Glutamatergic neuron (in vitro differentiated cells): ENCODE results near the gene RBM23. TPM values are rescaled to one million over a fixed set of nuclear protein-coding genes. Genes with fewer than 3 reads are reported as not detected.
"Not testable (repeated sequence)": the region's sequence is repeated elsewhere in the genome, so short reads cannot be mapped to it uniquely, and the experiment has no call there.

Experiments
- DNase-seq: peaks from one replicate; pipeline ENCODE4 v3.0.0; 2022
- H3K27ac Mint-ChIP-seq: one replicate; pipeline ENCODE4 v1.8.0; 2020; ENCODE audit warnings: mild to moderate bottlenecking, mixed read lengths, inconsistent platforms; ENCODE audit not compliant: unreplicated experiment
- H3K27me3 Mint-ChIP-seq: one replicate; pipeline ENCODE4 v1.8.0; 2020; ENCODE audit warnings: mild to moderate bottlenecking, moderate library complexity, mixed read lengths, inconsistent platforms; ENCODE audit not compliant: unreplicated experiment
- H3K36me3 Mint-ChIP-seq: one replicate; pipeline ENCODE4 v1.8.0; 2020; ENCODE audit warnings: mild to moderate bottlenecking, mixed read lengths, inconsistent platforms; ENCODE audit not compliant: unreplicated experiment
- H3K4me1 Mint-ChIP-seq: one replicate; pipeline ENCODE4 v1.8.0; 2020; ENCODE audit warnings: mild to moderate bottlenecking, low read depth, mixed read lengths, inconsistent platforms; ENCODE audit not compliant: unreplicated experiment
- H3K4me3 Mint-ChIP-seq: one replicate; pipeline ENCODE4 v1.8.0; 2020; ENCODE audit warnings: mild to moderate bottlenecking, mixed read lengths, inconsistent platforms; ENCODE audit not compliant: unreplicated experiment
- H3K9me3 Mint-ChIP-seq: one replicate; pipeline ENCODE4 v1.8.0; 2020; ENCODE audit warnings: mild to moderate bottlenecking, moderate library complexity, mixed read lengths, inconsistent platforms; ENCODE audit not compliant: unreplicated experiment
- total RNA-seq: library from RNA; stranded (reverse); fragmentation: NEBNext Ultra II Directional; extraction: Animal tissue kit (Norgen Biotek cat#: 25700); gene quantifications from one replicate; pipeline ENCODE4 v1.2.1, GENCODE V29; 2021; ENCODE audit not compliant: unreplicated experiment
- TF ChIP-seq, protein P1 (sequence below): fragments of 200-600 bp; sonication (generic); IDR thresholded peaks from one replicate; pipeline ENCODE4 v1.5.0; 2021; ENCODE audit not compliant: partially characterized antibody, unreplicated experiment

Gene RBM23
- total RNA-seq, 1 donor from 2014 or later = 70.9 TPM

DNA sequence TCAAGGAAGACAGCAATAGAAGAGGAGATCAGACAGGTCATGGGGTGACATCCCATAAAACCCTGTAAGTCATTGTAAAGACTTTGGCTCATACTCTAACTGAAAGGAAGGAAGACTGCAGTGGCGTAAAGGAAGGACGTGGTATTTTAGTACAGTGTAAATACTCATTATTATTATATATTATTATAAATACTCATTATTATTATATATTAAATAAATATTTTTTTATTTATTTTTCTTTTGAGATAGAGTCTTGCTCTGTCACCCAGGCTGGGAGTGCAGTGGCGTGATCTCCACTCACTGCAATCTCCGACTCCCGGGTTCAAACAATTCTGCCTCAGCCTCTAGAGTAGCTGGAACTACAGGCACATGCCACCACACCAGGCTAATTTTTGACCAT is 62.5 kb downstream of the RBM23 start:
- H3K36me3 Mint-ChIP-seq = no peaks in the 10 kb centered on the region
- H3K4me1 Mint-ChIP-seq = no peaks in the 10 kb centered on the region
- peaks cover 2% of the 10 kb centered on the region for H3K9me3 Mint-ChIP-seq
- H3K4me3 Mint-ChIP-seq = no peak overlapping the region
- TF ChIP-seq, protein P1, sequence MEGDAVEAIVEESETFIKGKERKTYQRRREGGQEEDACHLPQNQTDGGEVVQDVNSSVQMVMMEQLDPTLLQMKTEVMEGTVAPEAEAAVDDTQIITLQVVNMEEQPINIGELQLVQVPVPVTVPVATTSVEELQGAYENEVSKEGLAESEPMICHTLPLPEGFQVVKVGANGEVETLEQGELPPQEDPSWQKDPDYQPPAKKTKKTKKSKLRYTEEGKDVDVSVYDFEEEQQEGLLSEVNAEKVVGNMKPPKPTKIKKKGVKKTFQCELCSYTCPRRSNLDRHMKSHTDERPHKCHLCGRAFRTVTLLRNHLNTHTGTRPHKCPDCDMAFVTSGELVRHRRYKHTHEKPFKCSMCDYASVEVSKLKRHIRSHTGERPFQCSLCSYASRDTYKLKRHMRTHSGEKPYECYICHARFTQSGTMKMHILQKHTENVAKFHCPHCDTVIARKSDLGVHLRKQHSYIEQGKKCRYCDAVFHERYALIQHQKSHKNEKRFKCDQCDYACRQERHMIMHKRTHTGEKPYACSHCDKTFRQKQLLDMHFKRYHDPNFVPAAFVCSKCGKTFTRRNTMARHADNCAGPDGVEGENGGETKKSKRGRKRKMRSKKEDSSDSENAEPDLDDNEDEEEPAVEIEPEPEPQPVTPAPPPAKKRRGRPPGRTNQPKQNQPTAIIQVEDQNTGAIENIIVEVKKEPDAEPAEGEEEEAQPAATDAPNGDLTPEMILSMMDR = no peak
- no peak overlapping the region for H3K27ac Mint-ChIP-seq
- DNase-seq = no peak
- H3K27me3 Mint-ChIP-seq = no peaks in the 10 kb centered on the region

DNA sequence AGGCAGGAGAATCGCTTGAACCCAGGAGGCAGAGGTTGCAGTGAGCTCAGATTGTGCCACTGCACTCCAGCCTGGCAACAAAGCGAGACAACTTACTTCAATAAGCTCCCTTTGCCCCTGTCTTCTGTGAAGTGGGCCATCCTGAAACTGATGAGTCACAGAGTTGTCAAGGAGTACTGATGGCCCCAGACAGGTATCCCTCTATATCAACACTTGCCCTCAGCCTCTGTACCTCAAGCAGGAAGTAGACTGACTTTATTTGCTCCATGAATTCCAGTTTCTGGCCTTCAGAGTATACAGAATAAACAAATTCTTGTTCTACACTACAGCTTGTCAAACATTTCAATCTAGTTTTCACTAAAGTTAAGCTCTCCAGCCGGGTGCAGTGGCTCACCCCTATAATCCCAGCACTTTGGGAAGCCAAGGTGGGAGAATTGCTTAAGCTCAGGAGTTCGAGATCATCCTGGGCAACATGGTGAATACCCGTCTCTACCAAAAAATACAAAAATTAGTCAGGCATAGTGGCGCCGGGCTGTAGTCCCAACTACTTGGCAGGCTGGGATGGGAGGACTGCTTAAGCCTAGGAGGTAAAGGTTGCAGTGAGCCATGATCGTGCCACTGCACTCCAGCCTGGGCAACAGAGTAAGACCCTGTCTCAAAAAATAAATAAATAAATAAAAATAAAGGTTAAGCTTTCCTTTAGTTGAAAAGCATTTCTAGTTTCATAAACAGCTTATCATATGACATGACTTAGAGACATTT is 63.8 kb downstream of the RBM23 start:
- TF ChIP-seq, protein P1 = no peak
- Mint-ChIP-seq H3K4me1 (no peaks in the 10 kb centered on the region), H3K27ac (no peak overlapping the region), H3K4me3 (no peak overlapping the region), H3K36me3 (no peaks in the 10 kb centered on the region), H3K27me3 (no peaks in the 10 kb centered on the region), H3K9me3 (peaks cover 2% of the 10 kb centered on the region)
- no peak for DNase-seq

DNA sequence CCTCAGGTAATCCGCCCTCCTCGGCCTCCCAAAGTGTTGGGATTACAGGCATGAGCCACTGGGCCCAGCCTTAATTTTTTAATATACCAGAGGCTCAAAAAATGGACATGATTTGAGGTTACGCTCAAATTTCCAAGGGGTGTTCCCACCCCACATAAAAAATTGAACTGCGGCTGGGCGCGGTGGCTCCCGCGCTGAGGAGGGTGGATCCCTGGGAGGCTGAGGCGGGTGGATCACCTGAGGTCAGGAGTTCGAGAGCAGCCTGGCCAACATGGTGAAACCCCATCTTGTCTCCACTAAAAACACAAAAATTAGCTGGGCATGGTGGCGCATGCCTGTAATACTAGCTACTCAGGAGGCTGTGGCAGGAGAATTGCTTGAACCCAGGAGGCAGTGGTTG is 64.7 kb downstream of the RBM23 start:
- not testable (repeated sequence) for H3K36me3 Mint-ChIP-seq, H3K4me3 Mint-ChIP-seq, H3K27me3 Mint-ChIP-seq

DNA sequence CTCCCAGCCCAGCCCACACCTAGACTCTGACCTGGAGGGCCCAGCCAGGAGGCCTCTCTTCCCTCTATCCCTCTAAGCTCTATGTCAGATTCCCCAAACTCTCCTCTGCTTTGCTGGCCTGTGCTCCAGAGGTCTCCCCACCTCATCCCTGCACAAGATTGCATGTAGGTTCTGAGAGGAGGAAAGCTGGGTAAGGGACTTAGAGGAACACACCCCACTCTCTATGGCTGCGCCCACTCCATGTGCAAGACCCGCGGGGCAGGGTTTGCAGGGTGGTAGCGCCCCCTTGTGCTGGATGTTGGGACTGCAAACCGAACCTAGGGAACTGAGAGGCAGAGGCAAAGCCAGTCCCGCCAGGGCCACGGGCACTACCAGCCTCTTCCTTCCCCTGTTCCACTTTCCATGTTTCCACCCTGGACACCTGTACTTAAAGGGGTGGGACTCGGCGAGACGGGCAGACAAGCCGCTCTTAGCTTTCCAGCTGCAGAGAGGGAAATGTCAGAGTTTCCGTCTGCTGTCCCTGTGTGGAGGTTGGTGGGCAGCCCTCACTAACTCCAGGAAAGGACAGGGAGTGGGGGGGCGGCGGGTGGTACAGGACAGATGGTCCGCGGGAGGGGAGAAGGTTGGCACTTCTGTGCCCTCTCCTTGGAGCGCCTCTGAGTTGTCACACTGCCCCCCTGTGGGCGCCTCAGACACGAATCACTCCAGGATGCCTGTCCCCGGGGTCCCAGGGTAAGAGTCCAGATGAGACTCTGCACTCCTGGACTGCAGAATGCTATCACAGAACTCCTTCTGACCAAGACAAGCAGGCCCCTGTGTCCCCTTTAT is 65.8 kb downstream of the RBM23 start:
- H3K4me1 Mint-ChIP-seq = no peaks in the 10 kb centered on the region
- peaks cover 2% of the 10 kb centered on the region for H3K27me3 Mint-ChIP-seq
- peak overlapping the region; percentile 72 for H3K4me3 Mint-ChIP-seq
- no peak overlapping the region for H3K27ac Mint-ChIP-seq
- DNase-seq = peak; percentile 94
- no peaks in the 10 kb centered on the region for H3K36me3 Mint-ChIP-seq
- TF ChIP-seq, protein P1 = peak; percentile 97
- peaks cover 2% of the 10 kb centered on the region for H3K9me3 Mint-ChIP-seq

More for the DNA sequence above, 64.7 kb downstream of the RBM23 start:
- H3K27ac Mint-ChIP-seq, H3K9me3 Mint-ChIP-seq, H3K4me1 Mint-ChIP-seq, DNase-seq: not testable (repeated sequence)

DNA sequence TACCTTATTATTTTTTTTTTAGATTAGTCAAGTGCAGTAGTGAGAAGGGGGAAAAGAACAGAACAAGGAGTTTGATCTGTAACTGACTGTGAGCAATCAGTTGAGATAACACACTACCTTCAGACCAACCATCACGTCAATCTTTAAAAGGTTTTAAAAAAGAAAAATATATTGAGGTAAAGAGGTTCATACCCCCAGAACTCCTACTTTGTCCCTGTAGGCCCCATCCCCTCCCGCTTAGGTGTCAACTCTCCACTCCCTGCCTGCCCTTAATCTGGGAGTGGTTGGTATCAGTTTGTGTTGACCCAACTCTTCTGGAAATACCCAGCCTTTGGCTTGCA is 66.4 kb downstream of the RBM23 start:
- H3K9me3 Mint-ChIP-seq = peaks cover 2% of the 10 kb centered on the region
- no peak overlapping the region for H3K4me3 Mint-ChIP-seq
- DNase-seq = no peak
- H3K36me3 Mint-ChIP-seq = no peaks in the 10 kb centered on the region
- H3K27ac Mint-ChIP-seq = no peak overlapping the region
- H3K27me3 Mint-ChIP-seq = peaks cover 2% of the 10 kb centered on the region
- TF ChIP-seq, protein P1 = no peak
- H3K4me1 Mint-ChIP-seq = peaks cover 2% of the 10 kb centered on the region

DNA sequence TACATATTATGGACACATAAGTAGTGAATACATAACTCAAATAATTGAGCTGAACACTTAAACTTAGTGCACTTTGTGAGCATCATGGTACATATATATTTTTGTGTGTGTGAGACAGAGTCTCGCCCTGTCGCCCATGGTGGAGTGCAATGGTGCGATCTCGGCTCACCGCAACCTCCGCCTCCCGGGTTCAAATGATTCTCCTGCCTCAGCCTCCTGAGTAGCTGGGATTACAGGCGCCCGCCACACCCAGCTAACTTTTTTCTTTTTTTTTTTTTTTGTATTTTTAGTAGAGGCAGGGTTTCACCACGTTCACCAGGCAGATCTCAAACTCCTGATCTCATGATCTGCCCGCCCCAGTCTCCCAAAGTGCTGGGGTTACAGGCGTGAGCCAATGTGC is 66.8 kb downstream of the RBM23 start:
- H3K9me3 Mint-ChIP-seq = not testable (repeated sequence)

More for the DNA sequence above, 66.8 kb downstream of the RBM23 start:
- DNase-seq, H3K4me1 Mint-ChIP-seq, H3K4me3 Mint-ChIP-seq, H3K27ac Mint-ChIP-seq, H3K27me3 Mint-ChIP-seq, H3K36me3 Mint-ChIP-seq: not testable (repeated sequence)
